ENCODE measurements around the gene MEIS2. TPM values are rescaled to one million over a fixed set of nuclear protein-coding genes. Genes with fewer than 3 reads are reported as not detected.

MEIS2 gene
- total and polyA plus RNA-seq, 2 of the 13 experiments (the other 11 are each of a cell fraction or from before 2014, with no cell fraction given) = 10.7 to 12.4 TPM

- TF ChIP-seq ZNF724P (CRISPR knock-in tag; IDR thresholded peaks at IDR 0.05; ENCODE audit: borderline replicate concordance) (no peak), THAP11 (CRISPR knock-in tag; IDR thresholded peaks at IDR 0.05) (no peak), TEAD2 (CRISPR knock-in tag; IDR thresholded peaks at IDR 0.05) (no peak), ZNF30 (CRISPR knock-in tag; IDR thresholded peaks at IDR 0.05) (no peak), HNF4A (CRISPR knock-in tag; IDR thresholded peaks at IDR 0.05) (peak; percentile 31; the same call in 1 of the 2 replicates), SNAPC4 (CRISPR knock-in tag; IDR thresholded peaks at IDR 0.05) (no peak), FOXP1 (IDR thresholded peaks at IDR 0.05) (no peak), FOXP1 (CRISPR knock-in tag; IDR thresholded peaks at IDR 0.05) (peak; percentile 43), HOXD1 (CRISPR knock-in tag; IDR thresholded peaks at IDR 0.05) (no peak), SPEN (CRISPR knock-in tag; IDR thresholded peaks at IDR 0.05; ENCODE audit: low read depth) (no peak), TEAD3 (CRISPR knock-in tag; optimal IDR thresholded peaks at IDR 0.05; ENCODE audit: borderline replicate concordance) (peak; percentile 49), NPAS2 (CRISPR knock-in tag; IDR thresholded peaks at IDR 0.05; ENCODE audit: borderline replicate concordance) (no peak), RERE (CRISPR knock-in tag; IDR thresholded peaks at IDR 0.05; ENCODE audit: low read depth) (no peak), CREB1 (IDR thresholded peaks at IDR 0.05) (no peak), CREB1 (CRISPR knock-in tag; IDR thresholded peaks at IDR 0.05) (0 out of 2 replicates have a peak, but pooled peaks have one; percentile 19), ARNT2 (CRISPR knock-in tag; IDR thresholded peaks at IDR 0.05; ENCODE audit: low read depth) (no peak), ZNF430 (CRISPR knock-in tag; IDR thresholded peaks at IDR 0.05) (no peak), TFE3 (CRISPR knock-in tag; IDR thresholded peaks at IDR 0.05) (peak; percentile 91), CREM (IDR thresholded peaks at IDR 0.05) (peak; percentile 29; the same call in 1 of the 2 replicates), CREM (CRISPR knock-in tag; IDR thresholded peaks at IDR 0.05) (no peak), ZC3H4 (CRISPR knock-in tag; IDR thresholded peaks at IDR 0.05; ENCODE audit: borderline replicate concordance) (no peak), FOXK1 (CRISPR knock-in tag; IDR thresholded peaks at IDR 0.05; ENCODE audit: borderline replicate concordance, low read depth) (no peak)
These were observed 11.9 kb downstream of the MEIS2 start (continued) for GRCh38 chr15:37088436-37088835.

Measured in HepG2 (cell line).